GM12878 (cell line): ENCODE measurements around the gene CLNS1A. TPM values are rescaled to one million over a fixed set of nuclear protein-coding genes. Genes with fewer than 3 reads are reported as not detected.

Experiments used
- HDGF ChIP-seq: fragments of 450-650 bp; IDR thresholded peaks from 2 replicates; pipeline ENCODE4 v1.6.1; 2016; ENCODE audit warnings: antibody characterized with exemption
- KAT2A ChIP-seq: conservative IDR thresholded peaks from 2 replicates; pipeline ENCODE4 v1.6.1; 2011; ENCODE audit warnings: low read depth, low read length; ENCODE audit not compliant: control insufficient read depth
- KDM1A ChIP-seq: fragments of 200-600 bp; sonication (generic); IDR thresholded peaks from 2 replicates; pipeline ENCODE4 v1.6.1; 2016; ENCODE audit warnings: borderline replicate concordance
- MLLT1 ChIP-seq: fragments of 450-650 bp; IDR thresholded peaks from 2 replicates; pipeline ENCODE4 v1.6.1; 2016; ENCODE audit warnings: mild to moderate bottlenecking
- NKRF ChIP-seq: fragments of 450-650 bp; conservative IDR thresholded peaks from 2 replicates; pipeline ENCODE4 v1.6.1; 2017; ENCODE audit warnings: mild to moderate bottlenecking, moderate library complexity
- PML ChIP-seq: IDR thresholded peaks from 2 replicates; pipeline ENCODE4 v1.6.1; 2012; ENCODE audit warnings: low read length, inconsistent platforms
- POLR2A ChIP-seq: IDR thresholded peaks from 2 replicates; pipeline ENCODE4 v1.6.1; 2011; ENCODE audit warnings: low read depth, mild to moderate bottlenecking, low read length
- RAD21 ChIP-seq: IDR thresholded peaks from 2 replicates; pipeline ENCODE4 v1.6.1; 2011; ENCODE audit warnings: mild to moderate bottlenecking, low read depth, low read length, moderate library complexity; ENCODE audit not compliant: insufficient read depth
- RAD51 ChIP-seq: fragments of 450-650 bp; IDR thresholded peaks from 2 replicates; pipeline ENCODE4 v1.6.1; 2016; ENCODE audit warnings: moderate library complexity, mild to moderate bottlenecking, inconsistent platforms
- RELA ChIP-seq: fragments of 450-650 bp; IDR thresholded peaks from 2 replicates; pipeline ENCODE4 v1.8.0; 2014; ENCODE audit warnings: borderline replicate concordance; ENCODE audit not compliant: partially characterized antibody
- SUZ12 ChIP-seq: fragments of 200-600 bp; sonication (generic); IDR thresholded peaks from one replicate; pipeline ENCODE4 v1.6.1; 2018; ENCODE audit warnings: antibody characterized with exemption, mild to moderate bottlenecking; ENCODE audit not compliant: unreplicated experiment
- polyA plus RNA-seq, 11 experiments: library from polyadenylated mRNA; depleted of rRNA in 4 of 11; unstranded in 6 of 11; stranded (reverse) in 5 of 11; fragments of >200 nt; fragmentation: Nextera tagmentation in 4 of 11; fragmentation: Illumina TruSeq in 1 of 11; extraction: Ambion mirVana in 4 of 11; extraction: Trizol in 1 of 11; gene quantifications; 1 replicate in 1 of 11; 2 replicates in 10 of 11; pipeline versions ENCODE4 v1.2.1 to v1.2.3, GENCODE V29; 2011 to 2016; ENCODE audit warnings: inconsistent platforms in 2 of 11, missing spikeins in 2 of 11, low read depth in 1 of 11
- total RNA-seq, 4 experiments: library from RNA; depleted of rRNA in 3 of 4; stranded (reverse); fragments of >200 nt in 3 of 4; fragmentation: Illumina TruSeq in 1 of 4; extraction: Trizol in 1 of 4; gene quantifications; 2 replicates each; pipeline versions ENCODE4 v1.2.1 to v1.2.3, GENCODE V29; 2013 to 2021
- TF ChIP-seq, protein P1 (sequence below): IDR thresholded peaks from 2 replicates; pipeline ENCODE4 v1.6.1; 2012; ENCODE audit warnings: low read depth, low read length, improper control_type of control experiment
- TF ChIP-seq, protein P2 (sequence below): IDR thresholded peaks from 2 replicates; pipeline ENCODE4 v1.6.1; 2012; ENCODE audit warnings: low read depth, low read length, improper control_type of control experiment
- TF ChIP-seq, protein P3 (sequence below), 3 experiments: IDR thresholded peaks in 2 of 3; conservative IDR thresholded peaks in 1 of 3; 2 replicates each; pipeline ENCODE4 v1.5.1; 2011; ENCODE audit warnings: low read depth in 3 of 3, low read length in 3 of 3, mild to moderate bottlenecking in 3 of 3, control low read depth in 2 of 3, moderate library complexity in 2 of 3, inconsistent platforms in 1 of 3, mixed read lengths in 1 of 3; ENCODE audit not compliant: control insufficient read depth in 2 of 3, insufficient read depth in 1 of 3; ENCODE audit errors: extremely low read depth in 1 of 3

Gene CLNS1A
- total and polyA plus RNA-seq, 10 of the 15 experiments (the other 5 are each of a cell fraction or from before 2014, with no cell fraction given): 74.1 to 247 (median 167) TPM

DNA sequence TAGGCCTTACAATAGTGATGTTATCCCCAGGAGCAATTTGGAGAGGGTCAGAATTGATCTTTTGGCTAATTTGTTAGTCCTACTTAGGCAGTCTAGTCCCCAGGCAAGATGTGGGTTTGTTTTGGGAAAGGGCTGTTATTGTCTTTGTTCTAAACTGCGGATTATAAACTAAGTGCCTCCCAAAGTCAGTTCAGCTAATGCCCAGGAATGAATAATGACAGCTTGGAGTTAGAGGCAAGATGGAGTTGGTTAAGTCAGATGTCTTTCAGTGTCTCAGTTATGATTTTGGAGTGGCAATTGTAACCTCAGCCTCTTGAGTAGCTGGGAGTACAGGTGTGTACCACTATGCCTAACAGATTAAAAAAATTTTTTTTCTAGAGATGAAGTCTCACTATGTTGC lies 7.3 kb upstream of the CLNS1A start (continued):
- TF ChIP-seq NKRF (no peak), RAD51 (no peak), KAT2A (no peak), KDM1A (no peak), RELA (no peak), PML (no peak), HDGF (no peak), SUZ12 (no peak), RAD21 (no peak), POLR2A (no peak), MLLT1 (no peak)
- TF ChIP-seq, protein P1, sequence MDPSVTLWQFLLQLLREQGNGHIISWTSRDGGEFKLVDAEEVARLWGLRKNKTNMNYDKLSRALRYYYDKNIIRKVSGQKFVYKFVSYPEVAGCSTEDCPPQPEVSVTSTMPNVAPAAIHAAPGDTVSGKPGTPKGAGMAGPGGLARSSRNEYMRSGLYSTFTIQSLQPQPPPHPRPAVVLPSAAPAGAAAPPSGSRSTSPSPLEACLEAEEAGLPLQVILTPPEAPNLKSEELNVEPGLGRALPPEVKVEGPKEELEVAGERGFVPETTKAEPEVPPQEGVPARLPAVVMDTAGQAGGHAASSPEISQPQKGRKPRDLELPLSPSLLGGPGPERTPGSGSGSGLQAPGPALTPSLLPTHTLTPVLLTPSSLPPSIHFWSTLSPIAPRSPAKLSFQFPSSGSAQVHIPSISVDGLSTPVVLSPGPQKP: no peak
- TF ChIP-seq, protein P2, sequence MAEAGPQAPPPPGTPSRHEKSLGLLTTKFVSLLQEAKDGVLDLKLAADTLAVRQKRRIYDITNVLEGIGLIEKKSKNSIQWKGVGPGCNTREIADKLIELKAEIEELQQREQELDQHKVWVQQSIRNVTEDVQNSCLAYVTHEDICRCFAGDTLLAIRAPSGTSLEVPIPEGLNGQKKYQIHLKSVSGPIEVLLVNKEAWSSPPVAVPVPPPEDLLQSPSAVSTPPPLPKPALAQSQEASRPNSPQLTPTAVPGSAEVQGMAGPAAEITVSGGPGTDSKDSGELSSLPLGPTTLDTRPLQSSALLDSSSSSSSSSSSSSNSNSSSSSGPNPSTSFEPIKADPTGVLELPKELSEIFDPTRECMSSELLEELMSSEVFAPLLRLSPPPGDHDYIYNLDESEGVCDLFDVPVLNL: no peak
- TF ChIP-seq, protein P3, sequence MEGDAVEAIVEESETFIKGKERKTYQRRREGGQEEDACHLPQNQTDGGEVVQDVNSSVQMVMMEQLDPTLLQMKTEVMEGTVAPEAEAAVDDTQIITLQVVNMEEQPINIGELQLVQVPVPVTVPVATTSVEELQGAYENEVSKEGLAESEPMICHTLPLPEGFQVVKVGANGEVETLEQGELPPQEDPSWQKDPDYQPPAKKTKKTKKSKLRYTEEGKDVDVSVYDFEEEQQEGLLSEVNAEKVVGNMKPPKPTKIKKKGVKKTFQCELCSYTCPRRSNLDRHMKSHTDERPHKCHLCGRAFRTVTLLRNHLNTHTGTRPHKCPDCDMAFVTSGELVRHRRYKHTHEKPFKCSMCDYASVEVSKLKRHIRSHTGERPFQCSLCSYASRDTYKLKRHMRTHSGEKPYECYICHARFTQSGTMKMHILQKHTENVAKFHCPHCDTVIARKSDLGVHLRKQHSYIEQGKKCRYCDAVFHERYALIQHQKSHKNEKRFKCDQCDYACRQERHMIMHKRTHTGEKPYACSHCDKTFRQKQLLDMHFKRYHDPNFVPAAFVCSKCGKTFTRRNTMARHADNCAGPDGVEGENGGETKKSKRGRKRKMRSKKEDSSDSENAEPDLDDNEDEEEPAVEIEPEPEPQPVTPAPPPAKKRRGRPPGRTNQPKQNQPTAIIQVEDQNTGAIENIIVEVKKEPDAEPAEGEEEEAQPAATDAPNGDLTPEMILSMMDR (IDR thresholded peaks at IDR 0.05 in 2 of 3, conservative IDR thresholded peaks at IDR 0.05 in 1 of 3; ENCODE audit: control insufficient read depth in 2 of 3, extremely low read depth in 1 of 3, insufficient read depth in 1 of 3, low read depth in 3 of 3, low read length in 3 of 3): no peak
